ENCODE measurements around the gene ELMO2.

- TF ChIP-seq EGR2 (tag by site-specific recombination; IDR thresholded peaks at IDR 0.05; ENCODE audit: low read depth): no peak
- no peak for TF ChIP-seq ZNF248 (tag by site-specific recombination; IDR thresholded peaks at IDR 0.05)
- TF ChIP-seq ZBTB11 (tag by site-specific recombination; conservative IDR thresholded peaks at IDR 0.05; ENCODE audit: low read depth): no peak
- no peak for TF ChIP-seq CTCF (tag by site-specific recombination; IDR thresholded peaks at IDR 0.05)
- no peak for TF ChIP-seq KLF1 (tag by site-specific recombination; IDR thresholded peaks at IDR 0.05)
- TF ChIP-seq ZNF830 (tag by site-specific recombination; IDR thresholded peaks at IDR 0.05; ENCODE audit: low read depth): no peak
- no peak for TF ChIP-seq HOXA7 (CRISPR knock-in tag; IDR thresholded peaks at IDR 0.05; ENCODE audit: borderline replicate concordance)
- no peak for TF ChIP-seq ZNF548 (tag by site-specific recombination; IDR thresholded peaks at IDR 0.05)
- TF ChIP-seq ZBTB48 (tag by site-specific recombination; IDR thresholded peaks at IDR 0.05): no peak
- no peak for TF ChIP-seq ATF2 (tag by site-specific recombination; IDR thresholded peaks at IDR 0.05; ENCODE audit: low read depth)
- no peak for TF ChIP-seq TCF7L2 (IDR thresholded peaks at IDR 0.05; ENCODE audit: borderline replicate concordance, low read depth, low read length)
- no peak for TF ChIP-seq ZNF660 (tag by site-specific recombination; IDR thresholded peaks at IDR 0.05)
These were observed 64.4 kb downstream of the ELMO2 start for GRCh38 chr20:46342010-46342378.

All from HEK293 (cell line).